Fibroblast of lung (primary cell): Measurements from ENCODE around the gene DPYSL4. TPM values are rescaled to one million over a fixed set of nuclear protein-coding genes. Genes with fewer than 3 reads are reported as not detected.

Source experiments
- DNase-seq, 2 donors: peaks; one replicate each; pipeline versions ENCODE4 v3.0.0 to v3.0.0-alpha.2; 2010; ENCODE audit warnings: low read depth in 2 of 2
- H2AFZ ChIP-seq: 2 replicates; pipeline ENCODE4 v1.5.1; 2012; ENCODE audit warnings: low read length, control low read depth, inconsistent platforms
- H3K27ac ChIP-seq: 2 replicates; pipeline ENCODE4 v1.5.1; 2011; ENCODE audit warnings: low read length, control low read depth; ENCODE audit not compliant: insufficient read depth
- H3K27me3 ChIP-seq: 2 replicates; pipeline ENCODE4 v1.5.1; 2011; ENCODE audit warnings: mild to moderate bottlenecking, low read length; ENCODE audit not compliant: control insufficient read depth, insufficient read depth
- H3K36me3 ChIP-seq: 2 replicates; pipeline ENCODE4 v1.5.1; 2011; ENCODE audit warnings: low read length; ENCODE audit not compliant: control insufficient read depth, insufficient read depth
- H3K4me1 ChIP-seq: 2 replicates; pipeline ENCODE4 v1.5.1; 2011; ENCODE audit warnings: low read length; ENCODE audit not compliant: control insufficient read depth, insufficient read depth; ENCODE audit errors: extremely low read depth
- H3K4me2 ChIP-seq: 2 replicates; pipeline ENCODE4 v1.5.1; 2011; ENCODE audit warnings: low read length, control low read depth; ENCODE audit not compliant: insufficient read depth; ENCODE audit errors: extremely low read depth
- H3K4me3 ChIP-seq, 4 experiments: fragments of 200-600 bp in 1 of 4; sonication (generic) in 1 of 4; replicated peaks in 1 of 4; 2 replicates each; pipeline ENCODE4 v1.5.1; 2011 to 2016; ENCODE audit warnings: low read length in 4 of 4, low read depth in 3 of 4, mild to moderate bottlenecking in 3 of 4, control low read depth in 2 of 4, inconsistent platforms in 1 of 4, mixed read lengths in 1 of 4; ENCODE audit not compliant: insufficient read depth in 1 of 4; ENCODE audit errors: control extremely low read depth in 1 of 4
- H3K79me2 ChIP-seq: 2 replicates; pipeline ENCODE4 v1.5.1; 2012; ENCODE audit warnings: mild to moderate bottlenecking, low read length, inconsistent platforms; ENCODE audit not compliant: control insufficient read depth, insufficient read depth
- H3K9ac ChIP-seq: 2 replicates; pipeline ENCODE4 v1.5.1; 2011; ENCODE audit warnings: mild to moderate bottlenecking, low read length, control low read depth; ENCODE audit not compliant: insufficient read depth
- H3K9me3 ChIP-seq: 2 replicates; pipeline ENCODE4 v1.5.1; 2012; ENCODE audit warnings: low read depth, low read length; ENCODE audit not compliant: control insufficient read depth, insufficient read depth
- H4K20me1 ChIP-seq: 2 replicates; pipeline ENCODE4 v1.5.1; 2011; ENCODE audit warnings: low read length; ENCODE audit not compliant: control insufficient read depth, insufficient read depth; ENCODE audit errors: extremely low read depth
- CTCF ChIP-seq, 2 donors: IDR thresholded peaks in 1 of 2; conservative IDR thresholded peaks in 1 of 2; 1 replicate in 1 of 2; 2 replicates in 1 of 2; pipeline ENCODE4 v1.5.1; 2011 to 2012; ENCODE audit warnings: low read length in 2 of 2, control low read depth in 1 of 2, inconsistent platforms in 1 of 2, low read depth in 1 of 2, mild to moderate bottlenecking in 1 of 2
- EZH2 ChIP-seq: IDR thresholded peaks from 2 replicates; pipeline ENCODE4 v1.5.1; 2012; ENCODE audit warnings: low read length, control low read depth, mild to moderate bottlenecking; ENCODE audit errors: missing control alignments
- polyA plus RNA-seq, 2 donors: library from polyadenylated mRNA; depleted of rRNA in 1 of 2; stranded (reverse) in 1 of 2; unstranded in 1 of 2; fragments of >200 nt; gene quantifications; 2 replicates each; pipeline ENCODE4 v1.2.1, GENCODE V29; 2011 to 2012; ENCODE audit warnings: missing spikeins in 1 of 2
- total RNA-seq: library from RNA; depleted of rRNA; stranded (reverse); fragments of >200 nt; gene quantifications from 2 replicates; pipeline ENCODE4 v1.2.1, GENCODE V29; 2014

DPYSL4 gene
- total and polyA plus RNA-seq, 2 donors (not counting 1 experiment from before 2014, with no cell fraction given), result 0.83 to 1.4 TPM

- no peak overlapping the region for H3K27ac ChIP-seq
- no peaks in the 10 kb centered on the region for H3K9me3 ChIP-seq
- DNase-seq, result no peak
- no peak overlapping the region for H3K4me3 ChIP-seq
- H2AFZ ChIP-seq, result no peak overlapping the region
- no peaks in the 10 kb centered on the region for H3K36me3 ChIP-seq
- no peak overlapping the region for H3K9ac ChIP-seq
- H3K27me3 ChIP-seq, result peaks cover 8% of the 10 kb centered on the region
- no peaks in the 10 kb centered on the region for H4K20me1 ChIP-seq
- H3K4me1 ChIP-seq, result no peaks in the 10 kb centered on the region
- H3K79me2 ChIP-seq, result no peaks in the 10 kb centered on the region
- TF ChIP-seq EZH2 (no peak), CTCF (conservative IDR thresholded peaks at IDR 0.05 in 1 of 2, IDR thresholded peaks at IDR 0.05 in 1 of 2; ENCODE audit: low read depth in 1 of 2, low read length in 2 of 2) (no peak)
- H3K4me2 ChIP-seq, result no peak overlapping the region
Measured at GRCh38 chr10:132180736-132181135, 6.0 kb upstream of the DPYSL4 start.

DNA sequence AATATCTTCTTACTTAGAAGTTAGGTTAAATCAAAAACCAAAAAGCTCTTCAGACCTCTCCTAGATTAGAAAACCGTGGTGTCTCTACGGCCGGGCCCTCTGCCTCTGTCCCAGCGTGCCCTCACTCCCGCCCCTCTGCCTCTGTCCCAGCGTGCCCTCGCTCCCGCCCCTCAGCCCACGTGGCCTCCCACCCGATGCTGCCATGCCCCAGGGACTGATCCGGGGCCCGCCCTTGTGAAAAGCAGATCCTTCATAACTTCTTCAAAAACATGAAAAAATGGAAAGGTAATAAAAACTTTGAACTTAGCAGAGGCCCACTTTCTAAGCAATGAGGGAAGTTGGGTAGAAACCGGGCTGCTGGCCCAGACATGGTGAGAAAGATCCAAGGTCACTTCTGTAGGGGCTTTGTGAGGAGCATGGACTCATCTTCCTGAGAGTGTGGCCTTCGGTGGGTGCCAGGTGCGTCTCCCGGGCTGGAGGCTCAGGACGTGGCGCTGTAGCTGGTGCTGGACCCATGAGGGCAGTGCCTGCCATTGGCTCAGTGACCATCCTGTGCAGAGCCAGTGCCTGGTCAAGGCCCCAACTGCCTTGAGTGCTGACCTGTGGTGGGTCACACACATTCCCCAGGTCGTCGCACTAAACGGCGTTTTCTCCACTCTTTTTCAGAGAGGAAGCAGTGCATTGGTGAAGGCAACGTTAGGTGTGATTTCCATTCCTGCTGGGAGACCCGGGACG lies 4.9 kb upstream of the DPYSL4 start:
- DNase-seq, result no peak

GRCh38 chr10:132182591-132182990 lies 4.2 kb upstream of the DPYSL4 start:
- H3K4me1 ChIP-seq, result no peaks in the 10 kb centered on the region
- no peaks in the 10 kb centered on the region for H3K9me3 ChIP-seq
- no peak overlapping the region for H3K4me2 ChIP-seq
- H3K4me3 ChIP-seq, result no peak overlapping the region
- no peak overlapping the region for H3K9ac ChIP-seq
- no peaks in the 10 kb centered on the region for H3K36me3 ChIP-seq
- no peak for DNase-seq
- no peaks in the 10 kb centered on the region for H4K20me1 ChIP-seq
- TF ChIP-seq CTCF (conservative IDR thresholded peaks at IDR 0.05 in 1 of 2, IDR thresholded peaks at IDR 0.05 in 1 of 2; ENCODE audit: low read depth in 1 of 2, low read length in 2 of 2) (no peak), EZH2 (no peak)
- no peak overlapping the region for H3K27ac ChIP-seq
- peaks cover 6% of the 10 kb centered on the region for H3K27me3 ChIP-seq
- no peak overlapping the region for H2AFZ ChIP-seq
- no peaks in the 10 kb centered on the region for H3K79me2 ChIP-seq

More for the DNA sequence above, 4.9 kb upstream of the DPYSL4 start:
- H3K36me3 ChIP-seq, result no peaks in the 10 kb centered on the region
- H3K4me1 ChIP-seq, result no peaks in the 10 kb centered on the region
- no peak overlapping the region for H3K4me2 ChIP-seq
- no peaks in the 10 kb centered on the region for H3K9me3 ChIP-seq
- no peak overlapping the region for H2AFZ ChIP-seq
- no peak for TF ChIP-seq CTCF (conservative IDR thresholded peaks at IDR 0.05 in 1 of 2, IDR thresholded peaks at IDR 0.05 in 1 of 2; ENCODE audit: low read depth in 1 of 2, low read length in 2 of 2)
- TF ChIP-seq EZH2, result no peak
- no peak overlapping the region for H3K27ac ChIP-seq
- no peaks in the 10 kb centered on the region for H4K20me1 ChIP-seq
- H3K9ac ChIP-seq, result no peak overlapping the region
- no peaks in the 10 kb centered on the region for H3K79me2 ChIP-seq
- H3K27me3 ChIP-seq, result peaks cover 4% of the 10 kb centered on the region
- no peak overlapping the region for H3K4me3 ChIP-seq
